Measurements from ENCODE around the gene TBX1.

- TF ChIP-seq CTCF (IDR thresholded peaks at IDR 0.05; ENCODE audit: poor library complexity) (no peak), EZH2 (IDR thresholded peaks at IDR 0.05; ENCODE audit: borderline replicate concordance) (no peak), EZH2phosphoT487 (IDR thresholded peaks at IDR 0.05; ENCODE audit: low read depth, severe bottlenecking, unreplicated experiment) (no peak)
Observed at GRCh38 chr22:19758896-19759426, 1.6 kb upstream of the TBX1 start.

Data from hepatocyte (in vitro differentiated cells).